Raji (cell line): ENCODE measurements around the gene COL6A2.

Experiments used
- POLR2A ChIP-seq: IDR thresholded peaks from 2 replicates; pipeline ENCODE4 v1.6.1; 2011; ENCODE audit warnings: low read depth, low read length, control low read depth; ENCODE audit not compliant: insufficient read depth

The COL6A2 gene

GRCh38 chr21:46095814-46096595 lies 1.9 kb upstream of the COL6A2 start:
- no peak for TF ChIP-seq POLR2A

DNA sequence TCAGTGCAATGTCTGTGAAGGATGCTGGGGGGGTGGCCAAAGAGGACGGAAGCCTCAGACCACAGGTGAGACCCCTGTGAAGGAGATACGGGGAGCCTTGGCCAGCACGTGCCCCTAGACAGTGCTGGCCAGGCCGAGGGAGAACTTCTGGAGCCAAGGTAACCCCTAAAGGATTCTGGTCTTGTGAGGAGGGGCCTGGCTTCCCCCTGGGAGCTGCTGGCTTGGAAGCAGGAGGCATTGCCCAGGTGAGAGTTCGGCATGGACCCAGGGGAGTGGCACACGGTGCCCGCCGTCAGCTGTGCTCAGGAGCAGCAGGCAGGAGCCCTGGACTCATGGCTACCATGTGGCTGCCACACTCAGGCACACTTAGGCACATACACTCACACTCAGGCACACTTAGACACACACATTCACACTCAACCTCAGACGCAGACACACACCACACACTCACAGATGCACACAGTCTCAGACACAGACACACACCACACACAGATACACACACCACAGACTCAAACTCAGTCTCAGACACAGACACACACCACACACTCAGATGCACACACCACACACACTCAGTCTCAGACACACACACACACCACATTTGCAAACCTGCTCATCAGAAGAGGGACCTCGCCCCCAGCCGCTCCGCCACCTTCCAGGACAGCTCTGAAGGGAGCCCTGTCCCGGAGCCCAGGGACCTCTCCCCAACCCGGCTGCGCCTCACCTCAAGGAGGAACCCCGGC lies 1.1 kb upstream of the COL6A2 start:
- no peak for TF ChIP-seq POLR2A

- no peak for TF ChIP-seq POLR2A
Observed at GRCh38 chr21:46098303-46099141, 610 bp downstream of the COL6A2 start.

GRCh38 chr21:46099476-46099875 lies 1.6 kb downstream of the COL6A2 start:
- no peak for TF ChIP-seq POLR2A

- TF ChIP-seq POLR2A: no peak
Observed at GRCh38 chr21:46100020-46100419, 2.1 kb downstream of the COL6A2 start.

- TF ChIP-seq POLR2A: no peak
Observed at GRCh38 chr21:46100426-46100825, 2.5 kb downstream of the COL6A2 start.

DNA sequence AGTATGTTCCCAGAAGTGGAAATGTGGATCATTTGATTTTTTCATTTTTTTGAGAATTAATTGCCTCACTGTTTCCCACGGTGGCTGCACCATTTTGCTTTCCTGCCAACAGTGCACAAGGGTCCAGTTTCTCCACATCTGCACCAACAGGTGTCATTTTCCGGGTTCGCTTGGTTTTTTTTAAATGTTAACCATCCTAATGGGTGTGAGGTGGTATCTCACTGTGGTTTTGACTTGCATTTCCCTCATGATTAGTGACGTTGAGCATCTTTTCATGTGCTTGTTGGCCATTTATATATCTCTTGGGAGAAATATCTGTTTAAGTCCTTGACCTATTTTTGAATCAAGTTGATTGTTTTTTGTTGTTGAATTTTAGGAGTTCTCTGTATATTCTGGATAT lies 3.0 kb downstream of the COL6A2 start:
- no peak for TF ChIP-seq POLR2A

GRCh38 chr21:46104104-46104503 lies 6.2 kb downstream of the COL6A2 start:
- TF ChIP-seq POLR2A: no peak

DNA sequence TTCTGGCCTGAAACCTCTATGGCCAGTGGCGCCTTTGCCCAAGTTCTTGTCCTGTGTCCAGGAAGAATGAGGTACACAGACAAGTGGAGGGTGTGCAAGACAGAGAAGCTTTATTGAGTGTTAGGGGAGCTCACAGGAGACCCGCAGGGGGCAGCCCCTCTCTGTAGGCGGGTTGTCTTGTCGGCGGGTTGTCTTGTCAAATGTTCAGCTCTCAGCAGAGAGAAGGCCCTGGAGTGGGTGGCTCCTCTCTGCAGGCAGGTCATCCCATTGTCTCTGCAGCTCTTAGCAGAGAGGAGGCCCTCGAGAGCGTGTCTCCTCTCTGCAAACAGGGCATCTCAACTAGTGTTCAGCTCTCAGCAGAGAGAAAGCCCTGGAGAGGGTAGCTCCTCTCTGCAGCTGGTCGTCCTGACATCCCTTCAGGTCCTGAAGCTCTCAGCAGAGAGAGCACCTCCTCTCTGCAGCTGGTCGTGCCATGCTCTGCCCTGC lies 11.0 kb downstream of the COL6A2 start:
- TF ChIP-seq POLR2A: no peak

DNA sequence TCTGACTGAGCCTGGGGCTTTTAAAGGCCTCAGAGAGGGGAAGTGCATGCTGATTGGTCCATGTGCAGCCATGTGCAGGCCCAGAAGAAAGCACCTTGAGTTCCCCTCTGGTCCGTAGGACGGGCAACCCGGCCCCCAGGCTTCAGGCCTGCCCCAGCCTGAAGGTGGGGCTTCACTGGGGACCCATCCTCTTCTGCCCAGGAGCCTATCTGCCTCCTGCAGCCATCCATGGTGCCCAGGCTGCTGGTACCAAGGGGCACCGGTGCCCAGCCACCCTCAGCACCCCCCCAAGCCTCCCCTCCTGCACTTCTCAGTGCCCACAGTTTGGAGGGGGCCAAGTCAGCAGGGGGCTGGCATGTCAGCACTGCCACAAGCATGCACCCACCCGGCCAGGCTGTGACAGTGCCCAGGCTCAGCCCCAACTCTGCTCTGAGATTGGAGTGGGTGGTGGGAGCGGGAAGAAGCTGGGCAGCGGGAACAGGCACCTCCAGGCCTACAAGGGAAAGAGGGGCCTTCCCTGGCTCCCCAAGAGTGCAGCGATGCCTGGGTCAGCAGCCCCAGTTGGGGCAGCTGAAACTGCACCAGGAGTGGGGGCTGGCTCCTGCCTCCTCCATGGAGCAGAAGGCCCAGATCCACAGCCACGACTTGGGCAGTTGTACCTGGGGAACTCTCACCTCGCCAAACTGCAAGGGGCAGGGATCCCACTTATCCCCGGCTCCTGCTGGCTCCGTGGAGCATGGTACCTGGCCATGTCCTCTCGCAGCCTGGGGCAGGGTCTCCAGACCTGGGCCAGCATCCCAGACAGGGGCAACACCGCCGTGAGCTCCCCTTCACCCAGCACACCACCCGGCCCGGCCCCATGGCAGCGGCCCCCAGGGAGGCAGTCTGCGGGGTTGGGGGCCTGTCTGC lies 11.7 kb downstream of the COL6A2 start:
- no peak for TF ChIP-seq POLR2A

GRCh38 chr21:46110499-46111192 lies 12.7 kb downstream of the COL6A2 start:
- TF ChIP-seq POLR2A: no peak

GRCh38 chr21:46111193-46111571 lies 13.3 kb downstream of the COL6A2 start:
- no peak for TF ChIP-seq POLR2A

GRCh38 chr21:46111857-46112724 lies 14.2 kb downstream of the COL6A2 start:
- no peak for TF ChIP-seq POLR2A
